Measurements from ENCODE around the gene CDK5R2.

DNA sequence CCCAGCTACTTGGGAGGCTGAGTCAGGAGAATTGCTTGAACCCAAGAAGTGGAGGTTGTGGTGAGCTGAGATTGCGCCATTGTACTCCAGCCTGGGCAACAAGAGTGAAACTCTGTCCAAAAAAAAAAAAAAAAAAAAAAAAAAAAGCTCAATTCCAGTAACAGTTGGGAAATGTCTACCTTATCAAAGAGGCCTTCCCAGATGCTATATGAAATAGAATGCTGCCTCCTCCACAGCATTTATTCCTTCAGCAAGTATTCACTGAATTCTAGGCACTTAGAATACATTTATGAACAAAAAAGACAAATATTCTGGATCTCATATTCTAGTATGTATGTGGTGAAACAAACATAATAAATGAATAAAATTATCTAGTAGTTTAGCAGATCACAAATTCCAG lies 12.8 kb upstream of the CDK5R2 start:
- no peak for TF ChIP-seq BACH2 (CRISPR knock-in tag; IDR thresholded peaks at IDR 0.05; ENCODE audit: borderline replicate concordance)
- no peak for TF ChIP-seq TOX (CRISPR knock-in tag; IDR thresholded peaks at IDR 0.05; ENCODE audit: borderline replicate concordance)
- TF ChIP-seq TCF4 (CRISPR knock-in tag; IDR thresholded peaks at IDR 0.05; ENCODE audit: borderline replicate concordance): no peak
- TF ChIP-seq, protein P1, sequence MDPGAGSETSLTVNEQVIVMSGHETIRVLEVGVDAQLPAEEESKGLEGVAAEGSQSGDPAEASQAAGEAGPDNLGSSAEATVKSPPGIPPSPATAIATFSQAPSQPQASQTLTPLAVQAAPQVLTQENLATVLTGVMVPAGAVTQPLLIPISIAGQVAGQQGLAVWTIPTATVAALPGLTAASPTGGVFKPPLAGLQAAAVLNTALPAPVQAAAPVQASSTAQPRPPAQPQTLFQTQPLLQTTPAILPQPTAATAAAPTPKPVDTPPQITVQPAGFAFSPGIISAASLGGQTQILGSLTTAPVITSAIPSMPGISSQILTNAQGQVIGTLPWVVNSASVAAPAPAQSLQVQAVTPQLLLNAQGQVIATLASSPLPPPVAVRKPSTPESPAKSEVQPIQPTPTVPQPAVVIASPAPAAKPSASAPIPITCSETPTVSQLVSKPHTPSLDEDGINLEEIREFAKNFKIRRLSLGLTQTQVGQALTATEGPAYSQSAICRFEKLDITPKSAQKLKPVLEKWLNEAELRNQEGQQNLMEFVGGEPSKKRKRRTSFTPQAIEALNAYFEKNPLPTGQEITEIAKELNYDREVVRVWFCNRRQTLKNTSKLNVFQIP (CRISPR knock-in tag; IDR thresholded peaks at IDR 0.05; ENCODE audit: borderline replicate concordance, low read depth): no peak
